Measurements from ENCODE around the gene GNAZ. TPM values are rescaled to one million over a fixed set of nuclear protein-coding genes. Genes with fewer than 3 reads are reported as not detected.

The GNAZ gene
- total and polyA plus RNA-seq, 2 of the 8 experiments (the other 6 are each of a cell fraction or from before 2014, with no cell fraction given) = 6.6 to 9.6 TPM

- no peak for TF ChIP-seq BRCA1 (IDR thresholded peaks at IDR 0.05; ENCODE audit: low read depth, low read length)
- TF ChIP-seq FOSL1 (IDR thresholded peaks at IDR 0.05; ENCODE audit: insufficient read depth, low read depth, low read length) = no peak
- no peak for TF ChIP-seq BCL11A (IDR thresholded peaks at IDR 0.05; ENCODE audit: low read depth in 2 of 2, low read length in 2 of 2)
These were observed 29.1 kb downstream of the GNAZ start (continued) for GRCh38 chr22:23099531-23099804.
